Stimulated activated effector memory CD8-positive, alpha-beta T cell treated with anti-CD3 and anti-CD28 coated beads, Interleukin-12 subunit alpha, Interleukin-12 subunit beta, amount 100 ng/mL, for 72 hours (primary cell): ENCODE results near the gene TBX10.
"Not testable (repeated sequence)": the region's sequence is repeated elsewhere in the genome, so short reads cannot be mapped to it uniquely, and the experiment has no call there.

Source experiments
- ATAC-seq: fragments of 150-1000 bp; cut with Tn5 transposase; 2 replicates; pipeline ENCODE4 v1.10.0; 2021
- DNase-seq, 2 donors: peaks; one replicate each; pipeline ENCODE4 v3.0.0; 2021 to 2022; ENCODE audit warnings: low spot score in 2 of 2
- H3K27ac Mint-ChIP-seq: one replicate; pipeline ENCODE4 v1.8.0; 2022; ENCODE audit warnings: mild to moderate bottlenecking, mixed read lengths
- H3K36me3 Mint-ChIP-seq: one replicate; pipeline ENCODE4 v1.8.0; 2022; ENCODE audit warnings: mild to moderate bottlenecking, mixed read lengths
- H3K4me1 Mint-ChIP-seq: one replicate; pipeline ENCODE4 v1.8.0; 2022; ENCODE audit warnings: mixed read lengths
- H3K4me3 Mint-ChIP-seq: one replicate; pipeline ENCODE4 v1.8.0; 2022; ENCODE audit warnings: mild to moderate bottlenecking, mixed read lengths
- H3K9me3 Mint-ChIP-seq: one replicate; pipeline ENCODE4 v1.8.0; 2022; ENCODE audit warnings: mixed read lengths

The TBX10 gene

GRCh38 chr11:67639438-67639859 is at the start of gene TBX10:
Gene TBX10, minus strand, starts transcription at chr11:67639763. Its CDS starts 291 bp downstream, at chr11:67639472.
- Mint-ChIP-seq H3K9me3 (no peaks in the 10 kb centered on the region), H3K4me1 (no peaks in the 10 kb centered on the region)
- ATAC-seq = no peak

GRCh38 chr11:67689178-67689577 is 49.6 kb upstream of the TBX10 start:
- ATAC-seq (peak; percentile 61), DNase-seq (no peak)
- H3K9me3 Mint-ChIP-seq = no peaks in the 10 kb centered on the region
- peaks cover 10% of the 10 kb centered on the region for H3K4me1 Mint-ChIP-seq
- H3K4me3 Mint-ChIP-seq = no peak overlapping the region
- H3K27ac Mint-ChIP-seq = peak overlapping the region; percentile 39
- H3K36me3 Mint-ChIP-seq = no peaks in the 10 kb centered on the region

More at GRCh38 chr11:67639438-67639859, at the start of gene TBX10:
- Mint-ChIP-seq H3K36me3 (no peaks in the 10 kb centered on the region), H3K4me3 (no peak within 1 kb of the TSS), H3K27ac (no peak within 1 kb of the TSS)
- no peak for DNase-seq

DNA sequence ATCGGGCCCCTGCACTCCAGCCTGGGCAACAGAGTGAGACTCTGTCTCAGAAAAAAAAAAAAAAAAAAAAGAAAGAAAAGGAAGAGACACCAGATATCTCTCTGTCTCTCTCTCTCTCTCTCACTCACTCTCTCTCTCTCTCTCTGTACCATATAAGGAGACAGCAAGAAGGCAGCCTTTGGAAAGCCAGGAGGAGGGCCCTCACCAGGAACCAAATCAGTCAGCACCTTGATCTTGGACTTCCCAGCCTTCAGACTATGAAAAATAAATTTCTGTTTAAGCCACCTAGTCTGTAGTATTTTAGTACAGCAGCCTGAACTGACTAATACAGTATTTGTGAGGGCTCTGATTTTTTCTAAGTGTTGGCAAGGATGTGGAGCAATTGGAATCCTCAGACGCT is 48.4 kb upstream of the TBX10 start:
- Mint-ChIP-seq H3K9me3 (no peaks in the 10 kb centered on the region), H3K27ac (no peak overlapping the region), H3K4me1 (peaks cover 10% of the 10 kb centered on the region), H3K36me3 (no peaks in the 10 kb centered on the region), H3K4me3 (no peak overlapping the region)
- no peak for ATAC-seq
- no peak for DNase-seq

GRCh38 chr11:67685641-67686332 is 46.2 kb upstream of the TBX10 start:
- H3K4me3 Mint-ChIP-seq, H3K9me3 Mint-ChIP-seq, H3K4me1 Mint-ChIP-seq, H3K36me3 Mint-ChIP-seq, H3K27ac Mint-ChIP-seq, ATAC-seq, DNase-seq: not testable (repeated sequence)

DNA sequence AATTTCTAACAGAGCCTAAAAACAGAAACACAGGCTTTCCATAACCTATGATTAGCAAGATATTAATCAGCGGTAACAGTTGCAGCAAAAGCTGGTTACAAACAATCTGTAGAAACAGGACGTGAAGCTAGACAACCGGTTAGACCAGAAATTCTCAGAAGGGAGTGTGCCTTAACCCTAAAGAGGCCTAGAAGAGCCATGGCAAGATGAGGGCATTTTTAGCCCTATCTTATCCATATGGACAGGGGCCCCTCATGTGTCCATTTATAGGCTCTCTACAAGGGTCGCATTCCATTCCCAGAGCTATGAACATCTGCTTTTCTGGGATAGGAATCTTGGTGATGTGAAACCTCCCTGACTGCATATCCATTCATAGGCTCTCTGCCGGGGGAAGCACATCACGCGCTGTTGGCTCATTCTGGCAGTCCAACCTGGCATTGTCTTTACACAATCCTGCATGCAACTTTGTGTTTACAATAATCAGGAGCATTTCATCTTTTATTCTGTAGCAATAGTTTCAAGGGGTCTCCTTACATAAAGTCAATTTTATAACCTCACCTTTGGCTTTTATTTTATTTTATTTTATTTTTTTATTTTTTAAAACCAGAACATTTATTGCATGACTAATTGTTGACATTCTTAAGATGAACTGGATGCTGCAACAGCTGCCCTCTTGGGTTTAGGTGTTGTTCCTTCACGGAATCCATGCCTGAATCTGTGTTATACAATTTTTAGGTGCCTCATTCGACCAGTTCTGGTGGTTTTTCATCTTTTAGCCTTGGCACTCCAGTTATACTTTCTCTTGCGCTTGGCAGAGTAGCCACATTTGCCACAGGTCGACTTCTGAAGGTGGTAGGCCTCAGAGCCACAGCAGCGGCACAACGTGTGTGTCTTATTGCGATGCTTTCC is 42.8 kb upstream of the TBX10 start:
- not testable (repeated sequence) for H3K27ac Mint-ChIP-seq, H3K9me3 Mint-ChIP-seq, DNase-seq, H3K36me3 Mint-ChIP-seq, H3K4me1 Mint-ChIP-seq, H3K4me3 Mint-ChIP-seq, ATAC-seq

DNA sequence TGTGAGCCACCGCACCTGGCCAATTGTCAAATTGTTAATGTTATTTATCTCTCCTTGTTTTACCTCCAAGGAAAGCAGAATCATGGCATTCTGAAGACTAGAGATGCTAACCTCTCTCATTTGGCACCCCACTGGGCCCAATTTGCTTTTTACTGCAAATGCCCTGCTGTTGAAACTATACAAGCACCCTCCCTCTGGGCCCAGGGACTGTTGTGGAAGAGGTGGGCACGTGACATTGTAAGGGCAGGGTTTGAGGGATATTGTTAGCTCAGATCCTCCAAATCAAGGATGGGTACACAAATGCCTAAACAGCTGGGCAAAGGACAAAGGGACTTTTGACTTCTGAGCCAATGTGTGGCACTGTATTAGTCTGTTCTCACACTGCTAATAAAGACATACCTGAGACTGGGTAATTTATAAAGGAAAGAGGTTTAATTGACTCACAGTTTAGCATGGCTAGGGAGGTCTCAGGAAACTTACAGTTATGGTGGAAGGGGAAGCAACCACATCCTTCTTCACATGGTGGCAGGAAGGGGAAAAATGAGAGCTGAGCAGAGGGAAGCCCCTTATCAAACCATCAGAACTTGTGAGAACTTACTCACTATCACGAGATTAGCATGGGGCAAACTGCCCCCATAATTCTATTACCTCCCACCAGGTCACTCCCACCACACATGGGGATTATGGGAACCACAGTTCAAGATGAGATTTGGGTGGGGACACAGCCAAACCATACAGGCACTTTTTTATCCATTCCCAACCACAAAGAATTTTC is 41.3 kb upstream of the TBX10 start:
- Mint-ChIP-seq H3K27ac (no peak overlapping the region), H3K9me3 (peaks cover 4% of the 10 kb centered on the region), H3K4me1 (no peaks in the 10 kb centered on the region), H3K36me3 (no peaks in the 10 kb centered on the region), H3K4me3 (no peak overlapping the region)
- no peak for ATAC-seq
- no peak for DNase-seq

DNA sequence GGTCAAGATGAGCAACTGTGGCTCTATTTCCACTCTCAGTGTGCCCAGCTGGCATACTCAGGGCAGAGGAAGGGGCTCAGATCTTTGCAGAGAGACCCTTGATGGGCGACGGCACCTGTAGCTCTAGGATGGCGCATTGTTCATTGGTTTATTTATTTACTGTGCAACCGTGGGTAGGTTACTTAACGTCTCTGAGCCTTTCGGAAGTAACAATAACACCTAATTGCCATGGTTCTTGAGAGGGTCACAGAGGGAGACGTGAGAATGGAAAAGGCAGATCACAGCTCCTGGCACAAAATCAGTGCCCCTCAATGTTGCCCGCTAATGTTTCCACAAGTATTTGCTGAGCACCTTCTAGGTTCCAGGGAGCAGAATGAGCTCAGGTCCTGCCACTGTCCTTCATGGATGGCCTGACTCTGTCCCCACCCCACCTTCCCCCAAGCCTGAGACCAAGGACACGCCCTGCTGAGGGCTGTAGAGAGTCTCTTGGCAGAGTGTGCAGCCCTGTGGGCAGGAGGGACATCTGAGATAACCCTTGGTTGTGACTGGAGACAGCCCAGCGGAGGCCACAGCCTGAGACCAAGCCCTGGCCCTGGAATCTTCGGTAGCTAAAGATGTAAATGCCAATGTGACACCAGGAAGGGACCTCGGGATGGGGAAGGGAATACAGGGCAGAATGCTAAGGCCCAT is 35.6 kb upstream of the TBX10 start:
- Mint-ChIP-seq H3K4me3 (no peak overlapping the region), H3K27ac (no peak overlapping the region), H3K9me3 (peaks cover 2% of the 10 kb centered on the region), H3K4me1 (no peaks in the 10 kb centered on the region), H3K36me3 (no peaks in the 10 kb centered on the region)
- ATAC-seq (no peak), DNase-seq (no peak)

DNA sequence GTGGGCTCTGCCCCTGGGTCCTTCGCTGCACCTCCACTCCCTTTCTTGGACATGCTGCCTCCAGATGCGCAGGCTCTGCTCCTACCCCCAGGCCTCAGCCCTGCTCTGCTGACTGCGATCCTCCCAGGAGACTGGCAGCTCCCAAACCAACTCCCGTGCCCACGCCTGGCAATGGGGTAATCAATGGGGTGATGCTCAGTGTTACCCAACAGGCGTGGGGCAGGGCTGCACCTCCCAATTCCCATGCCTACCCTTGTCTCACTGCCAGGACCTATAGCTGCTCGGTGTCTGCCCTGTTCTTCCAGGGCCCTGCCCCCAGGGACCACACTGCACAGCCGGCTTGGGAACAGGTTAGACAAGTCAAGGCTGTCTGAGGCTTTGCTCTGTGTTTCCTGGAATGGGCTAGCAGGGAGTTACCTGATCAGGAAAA is 34.9 kb upstream of the TBX10 start, which contains the start of gene ALDH3B2:
Gene ALDH3B2 (minus strand): TSS at position 182 of the 430 bp plus-strand sequence. CDS start 7,688 bp downstream, outside the sequence.
- Mint-ChIP-seq H3K4me3 (no peak within 1 kb of the TSS), H3K4me1 (no peaks in the 10 kb centered on the region), H3K9me3 (peaks cover 2% of the 10 kb centered on the region), H3K36me3 (no peaks in the 10 kb centered on the region), H3K27ac (no peak within 1 kb of the TSS)
- no peak for DNase-seq
- no peak for ATAC-seq

- Mint-ChIP-seq H3K9me3 (peaks cover 2% of the 10 kb centered on the region), H3K36me3 (no peaks in the 10 kb centered on the region), H3K4me1 (no peaks in the 10 kb centered on the region), H3K4me3 (no peak overlapping the region), H3K27ac (no peak overlapping the region)
- ATAC-seq (no peak), DNase-seq (no peak)
Observed at GRCh38 chr11:67673902-67674301, 34.3 kb upstream of the TBX10 start.

DNA sequence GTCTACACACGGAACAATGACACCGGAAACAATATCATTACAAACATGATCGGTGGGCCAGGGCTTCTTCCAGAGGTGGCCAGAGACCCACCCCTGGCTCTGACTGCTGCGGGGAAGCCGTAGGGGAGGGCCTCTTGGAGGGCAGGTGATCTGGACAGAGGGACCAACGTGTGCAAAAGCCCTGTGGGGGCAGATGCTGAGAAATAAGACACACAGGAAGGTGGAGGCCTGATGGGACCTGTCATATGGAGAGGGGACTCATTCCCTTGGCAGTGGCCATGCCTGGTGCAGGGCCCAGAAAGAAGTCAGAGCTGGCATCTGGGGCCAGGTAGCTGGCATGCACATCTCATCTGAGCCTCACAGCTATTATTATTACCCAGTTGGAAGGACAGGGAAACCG is 33.8 kb upstream of the TBX10 start:
- Mint-ChIP-seq H3K9me3 (peaks cover 2% of the 10 kb centered on the region), H3K4me3 (no peak overlapping the region), H3K4me1 (no peaks in the 10 kb centered on the region), H3K27ac (no peak overlapping the region), H3K36me3 (no peaks in the 10 kb centered on the region)
- ATAC-seq (no peak), DNase-seq (no peak)

DNA sequence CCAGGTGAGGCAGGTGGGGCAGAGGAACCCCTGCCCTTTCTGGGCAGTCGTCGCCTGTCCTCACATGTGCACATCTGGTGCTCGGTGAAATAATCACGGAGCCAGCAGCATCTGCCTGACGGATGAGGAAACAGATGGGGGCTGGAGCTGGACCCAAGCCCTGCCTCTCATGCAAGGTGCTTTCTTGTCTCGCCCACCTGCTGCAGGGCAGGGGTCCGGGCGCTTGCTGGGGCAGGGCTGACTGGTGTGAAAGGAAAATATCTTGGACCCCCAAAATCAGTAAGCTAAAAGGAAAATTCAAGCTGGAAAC is 31.6 kb upstream of the TBX10 start:
- H3K4me3 Mint-ChIP-seq = no peak overlapping the region

GRCh38 chr11:67670316-67671210 is 31.0 kb upstream of the TBX10 start:
- ATAC-seq = no peak

More for the DNA sequence above, 31.6 kb upstream of the TBX10 start:
- ATAC-seq (no peak), DNase-seq (no peak)
- H3K4me1 Mint-ChIP-seq = no peaks in the 10 kb centered on the region
- H3K27ac Mint-ChIP-seq = no peak overlapping the region
- H3K9me3 Mint-ChIP-seq = no peaks in the 10 kb centered on the region
- no peaks in the 10 kb centered on the region for H3K36me3 Mint-ChIP-seq

DNA sequence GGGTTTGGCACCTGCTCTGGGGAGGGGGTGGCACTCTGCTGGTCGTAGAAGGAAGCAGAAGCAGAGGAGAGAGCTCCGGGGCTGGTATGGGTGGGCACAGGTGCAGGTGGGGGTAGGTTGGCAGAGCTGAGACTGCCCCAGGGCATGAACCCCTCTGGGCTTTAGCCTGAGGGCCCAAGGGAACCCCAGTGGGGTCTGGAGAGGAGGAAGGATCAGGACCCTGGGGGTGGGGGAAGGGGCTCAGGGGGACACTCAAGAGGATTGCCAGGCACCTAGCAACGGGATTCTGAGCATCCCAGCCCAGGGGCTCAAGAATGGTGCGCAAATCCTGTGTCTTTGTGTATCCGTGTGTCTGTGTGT is 28.6 kb upstream of the TBX10 start:
- ATAC-seq = no peak
- H3K4me3 Mint-ChIP-seq = no peak overlapping the region
- H3K4me1 Mint-ChIP-seq = no peaks in the 10 kb centered on the region
- H3K27ac Mint-ChIP-seq = no peak overlapping the region
- H3K36me3 Mint-ChIP-seq = no peaks in the 10 kb centered on the region
- H3K9me3 Mint-ChIP-seq = no peaks in the 10 kb centered on the region
- no peak for DNase-seq

More at GRCh38 chr11:67670316-67671210, 31.0 kb upstream of the TBX10 start:
- no peaks in the 10 kb centered on the region for H3K9me3 Mint-ChIP-seq
- DNase-seq = no peak
- no peak overlapping the region for H3K4me3 Mint-ChIP-seq
- no peak overlapping the region for H3K27ac Mint-ChIP-seq
- H3K36me3 Mint-ChIP-seq = no peaks in the 10 kb centered on the region
- H3K4me1 Mint-ChIP-seq = no peaks in the 10 kb centered on the region
